Activated naive CD8-positive, alpha-beta T cell treated with anti-CD3 and anti-CD28 coated beads, Interleukin-2, amount 10 ng/mL, durations not matched to agents 7 days and 5 days (primary cell): ENCODE data around the gene COL9A1. TPM values are rescaled to one million over a fixed set of nuclear protein-coding genes. Genes with fewer than 3 reads are reported as not detected.

Experiments used
- ATAC-seq: fragments of 150-1000 bp; cut with Tn5 transposase; one replicate; pipeline ENCODE4 v1.10.0; 2021; ENCODE audit warnings: low read depth, moderate library complexity
- POLR2A ChIA-PET: fragments of 350-600 bp; sonication (Branson Sonifier 250); formaldehyde crosslinking; loops from one replicate; lab custom pipeline; 2021; ENCODE audit warnings: antibody characterized with exemption; lab: Charles Lee
- DNase-seq: peaks from one replicate; pipeline ENCODE4 v3.0.0; 2021
- H3K27ac Mint-ChIP-seq: one replicate; pipeline ENCODE4 v1.8.0; 2022; ENCODE audit warnings: mild to moderate bottlenecking, mixed read lengths
- H3K27me3 Mint-ChIP-seq: one replicate; pipeline ENCODE4 v1.8.0; 2022; ENCODE audit warnings: mild to moderate bottlenecking, moderate library complexity, mixed read lengths
- H3K36me3 Mint-ChIP-seq: one replicate; pipeline ENCODE4 v1.8.0; 2021; ENCODE audit warnings: mild to moderate bottlenecking, mixed read lengths
- H3K4me1 Mint-ChIP-seq: one replicate; pipeline ENCODE4 v1.8.0; 2021; ENCODE audit warnings: mixed read lengths
- H3K4me3 Mint-ChIP-seq: one replicate; pipeline ENCODE4 v1.8.0; 2022; ENCODE audit warnings: mild to moderate bottlenecking, moderate library complexity, mixed read lengths
- H3K9me3 Mint-ChIP-seq: one replicate; pipeline ENCODE4 v1.8.0; 2021; ENCODE audit warnings: mixed read lengths
- total RNA-seq, 2 experiments: library from RNA; stranded (reverse); gene quantifications; one replicate each; pipeline ENCODE4 v1.2.3, GENCODE V29; 2021

COL9A1 gene
- total RNA-seq, 2 experiments from 2014 or later = not detected

- POLR2A ChIA-PET = no interaction called here
- Mint-ChIP-seq H3K9me3 (no peaks in the 10 kb centered on the region), H3K4me3 (no peak overlapping the region), H3K4me1 (no peaks in the 10 kb centered on the region), H3K27ac (no peak overlapping the region), H3K27me3 (peaks cover 4% of the 10 kb centered on the region), H3K36me3 (no peaks in the 10 kb centered on the region)
- ATAC-seq = no peak
- DNase-seq = no peak
These were observed 60.9 kb downstream of the COL9A1 start for GRCh38 chr6:70241991-70242420.

- no peaks in the 10 kb centered on the region for H3K36me3 Mint-ChIP-seq
- no peak overlapping the region for H3K27ac Mint-ChIP-seq
- DNase-seq (no peak), ATAC-seq (no peak)
- no peaks in the 10 kb centered on the region for H3K4me1 Mint-ChIP-seq
- H3K4me3 Mint-ChIP-seq = no peak overlapping the region
- H3K27me3 Mint-ChIP-seq = peaks cover 4% of the 10 kb centered on the region
- POLR2A ChIA-PET = no interaction called here
- no peaks in the 10 kb centered on the region for H3K9me3 Mint-ChIP-seq
These were observed 61.9 kb downstream of the COL9A1 start for GRCh38 chr6:70241031-70241430.

- DNase-seq = no peak
- Mint-ChIP-seq H3K36me3 (no peaks in the 10 kb centered on the region), H3K4me3 (no peak overlapping the region), H3K27me3 (peaks cover 4% of the 10 kb centered on the region), H3K4me1 (no peaks in the 10 kb centered on the region), H3K9me3 (no peaks in the 10 kb centered on the region), H3K27ac (no peak overlapping the region)
- no peak for ATAC-seq
- POLR2A ChIA-PET = no interaction called here
These were observed 66.5 kb downstream of the COL9A1 start for GRCh38 chr6:70236343-70236742.

GRCh38 chr6:70234561-70235236, 68.2 kb downstream of the COL9A1 start:
- DNase-seq (no peak), ATAC-seq (no peak)
- POLR2A ChIA-PET = no interaction called here
- Mint-ChIP-seq H3K4me3 (no peak overlapping the region), H3K36me3 (no peaks in the 10 kb centered on the region), H3K4me1 (no peaks in the 10 kb centered on the region), H3K27ac (no peak overlapping the region), H3K9me3 (no peaks in the 10 kb centered on the region), H3K27me3 (peaks cover 4% of the 10 kb centered on the region)

GRCh38 chr6:70231311-70231710, 71.6 kb downstream of the COL9A1 start:
- ATAC-seq (no peak), DNase-seq (no peak)
- Mint-ChIP-seq H3K27ac (no peak overlapping the region), H3K4me1 (no peaks in the 10 kb centered on the region), H3K36me3 (no peaks in the 10 kb centered on the region), H3K4me3 (no peak overlapping the region), H3K27me3 (peaks cover 3% of the 10 kb centered on the region), H3K9me3 (no peaks in the 10 kb centered on the region)
- POLR2A ChIA-PET = no interaction called here

GRCh38 chr6:70225055-70225454, 77.8 kb downstream of the COL9A1 start:
- peaks cover 13% of the 10 kb centered on the region for H3K27me3 Mint-ChIP-seq
- no peaks in the 10 kb centered on the region for H3K36me3 Mint-ChIP-seq
- no peak overlapping the region for H3K27ac Mint-ChIP-seq
- H3K4me3 Mint-ChIP-seq = no peak overlapping the region
- no peak for DNase-seq
- ATAC-seq = no peak
- no peaks in the 10 kb centered on the region for H3K4me1 Mint-ChIP-seq
- POLR2A ChIA-PET = no interaction called here
- no peaks in the 10 kb centered on the region for H3K9me3 Mint-ChIP-seq

- no peaks in the 10 kb centered on the region for H3K36me3 Mint-ChIP-seq
These were observed 80.5 kb downstream of the COL9A1 start for GRCh38 chr6:70222439-70222749.

GRCh38 chr6:70221715-70222438, 81.0 kb downstream of the COL9A1 start:
- H3K36me3 Mint-ChIP-seq = no peaks in the 10 kb centered on the region
- no peaks in the 10 kb centered on the region for H3K9me3 Mint-ChIP-seq
- POLR2A ChIA-PET = no interaction called here
- H3K4me1 Mint-ChIP-seq = no peaks in the 10 kb centered on the region
- no peak for ATAC-seq
- no peak overlapping the region for H3K4me3 Mint-ChIP-seq
- DNase-seq = no peak
- H3K27me3 Mint-ChIP-seq = peaks cover 10% of the 10 kb centered on the region
- H3K27ac Mint-ChIP-seq = no peak overlapping the region

More at GRCh38 chr6:70222439-70222749, 80.5 kb downstream of the COL9A1 start:
- POLR2A ChIA-PET = no interaction called here
- Mint-ChIP-seq H3K27ac (no peak overlapping the region), H3K27me3 (peaks cover 10% of the 10 kb centered on the region), H3K4me3 (no peak overlapping the region), H3K9me3 (no peaks in the 10 kb centered on the region), H3K4me1 (no peaks in the 10 kb centered on the region)
- DNase-seq (no peak), ATAC-seq (no peak)

GRCh38 chr6:70221025-70221714, 81.7 kb downstream of the COL9A1 start:
- no peak for DNase-seq
- Mint-ChIP-seq H3K9me3 (no peaks in the 10 kb centered on the region), H3K27ac (no peak overlapping the region), H3K4me1 (no peaks in the 10 kb centered on the region), H3K4me3 (no peak overlapping the region), H3K27me3 (peaks cover 10% of the 10 kb centered on the region), H3K36me3 (no peaks in the 10 kb centered on the region)
- POLR2A ChIA-PET = no interaction called here
- no peak for ATAC-seq

- ATAC-seq (no peak), DNase-seq (no peak)
- Mint-ChIP-seq H3K4me1 (no peaks in the 10 kb centered on the region), H3K9me3 (no peaks in the 10 kb centered on the region), H3K36me3 (no peaks in the 10 kb centered on the region), H3K27me3 (peaks cover 8% of the 10 kb centered on the region), H3K4me3 (no peak overlapping the region), H3K27ac (no peak overlapping the region)
- POLR2A ChIA-PET = no interaction called here
These were observed 82.8 kb downstream of the COL9A1 start for GRCh38 chr6:70219943-70220613.

GRCh38 chr6:70216767-70217166, 86.1 kb downstream of the COL9A1 start:
- POLR2A ChIA-PET = no interaction called here
- ATAC-seq (no peak), DNase-seq (no peak)
- Mint-ChIP-seq H3K4me3 (no peak overlapping the region), H3K27me3 (peaks cover under 1% of the 10 kb centered on the region), H3K9me3 (no peaks in the 10 kb centered on the region), H3K36me3 (no peaks in the 10 kb centered on the region), H3K27ac (no peak overlapping the region), H3K4me1 (no peaks in the 10 kb centered on the region)

GRCh38 chr6:70215460-70216108, 87.3 kb downstream of the COL9A1 start:
- Mint-ChIP-seq H3K27ac (no peak overlapping the region), H3K36me3 (no peaks in the 10 kb centered on the region), H3K9me3 (no peaks in the 10 kb centered on the region), H3K27me3 (peaks cover 2% of the 10 kb centered on the region), H3K4me1 (no peaks in the 10 kb centered on the region), H3K4me3 (no peak overlapping the region)
- DNase-seq (no peak), ATAC-seq (no peak)
- POLR2A ChIA-PET = no interaction called here

GRCh38 chr6:70210462-70210861, 92.4 kb downstream of the COL9A1 start:
- peaks cover 2% of the 10 kb centered on the region for H3K27me3 Mint-ChIP-seq
- H3K36me3 Mint-ChIP-seq = no peaks in the 10 kb centered on the region
- no peak for ATAC-seq
- DNase-seq = no peak
- no peak overlapping the region for H3K27ac Mint-ChIP-seq
- POLR2A ChIA-PET = no interaction called here
- no peaks in the 10 kb centered on the region for H3K9me3 Mint-ChIP-seq
- no peaks in the 10 kb centered on the region for H3K4me1 Mint-ChIP-seq
- no peak overlapping the region for H3K4me3 Mint-ChIP-seq
